A673 (cell line): ENCODE measurements around the gene KRT77. TPM values are rescaled to one million over a fixed set of nuclear protein-coding genes. Genes with fewer than 3 reads are reported as not detected.

Experiments used
- BruUV-seq: library from RNA; stranded (reverse); fragments of 400-500 nt; replicated peaks from 2 replicates; lab custom pipeline; 2021; lab: Mats Ljungman, UMichigan
- CTCF ChIA-PET: fragments of 300-600 bp; sonication (Branson Sonifier 250); formaldehyde crosslinking; loops from one replicate; lab custom pipeline; 2022; ENCODE audit warnings: antibody characterized with exemption; lab: Charles Lee
- POLR2A ChIA-PET: fragments of 300-600 bp; sonication (Branson Sonifier 250); formaldehyde crosslinking; loops from one replicate; lab custom pipeline; 2022; ENCODE audit warnings: antibody characterized with exemption; ENCODE audit not compliant: low non-redundant PET; lab: Charles Lee
- DNase-seq: peaks from one replicate; pipeline ENCODE4 v3.0.0-alpha.2; 2015; ENCODE audit warnings: low spot score
- H3K27ac ChIP-seq: fragments of 200-600 bp; sonication (generic); 2 replicates; pipeline ENCODE4 v1.5.1; 2016; ENCODE audit warnings: mixed run types, low read depth, mild to moderate bottlenecking, mixed read lengths, antibody characterized with exemption, low read length; ENCODE audit not compliant: poor library complexity, severe bottlenecking
- H3K27me3 ChIP-seq: fragments of 200-600 bp; sonication (generic); replicated peaks from 2 replicates; pipeline ENCODE4 v1.6.1; 2017; ENCODE audit warnings: mixed run types, low read depth, mild to moderate bottlenecking, mixed read lengths, antibody characterized with exemption, low read length; ENCODE audit not compliant: insufficient read depth, poor library complexity
- H3K36me3 ChIP-seq: fragments of 200-600 bp; sonication (generic); 2 replicates; pipeline ENCODE4 v1.6.1; 2016; ENCODE audit warnings: mixed run types, mild to moderate bottlenecking, mixed read lengths, antibody characterized with exemption, low read length; ENCODE audit not compliant: insufficient read depth, poor library complexity, severe bottlenecking
- H3K4me1 ChIP-seq: fragments of 200-600 bp; sonication (generic); 2 replicates; pipeline ENCODE4 v1.6.1; 2017; ENCODE audit warnings: mixed run types, mild to moderate bottlenecking, mixed read lengths, antibody characterized with exemption, low read length; ENCODE audit not compliant: insufficient read depth, poor library complexity, severe bottlenecking
- H3K4me3 ChIP-seq: fragments of 200-600 bp; sonication (generic); 2 replicates; pipeline ENCODE4 v1.5.1; 2016; ENCODE audit warnings: low read depth, mixed run types, mild to moderate bottlenecking, mixed read lengths, low read length; ENCODE audit not compliant: poor library complexity, severe bottlenecking
- H3K9me3 ChIP-seq: fragments of 200-600 bp; sonication (generic); 2 replicates; pipeline ENCODE4 v1.6.1; 2016; ENCODE audit warnings: mixed run types, low read depth, mild to moderate bottlenecking, mixed read lengths, antibody characterized with exemption, low read length; ENCODE audit not compliant: poor library complexity, severe bottlenecking
- EZH2 ChIP-seq: fragments of 200-600 bp; sonication (generic); IDR thresholded peaks from 2 replicates; pipeline ENCODE4 v1.6.1; 2017; ENCODE audit warnings: borderline replicate concordance, low read depth, mild to moderate bottlenecking, mixed read lengths, antibody characterized with exemption, low read length; ENCODE audit not compliant: poor library complexity, severe bottlenecking
- intact Hi-C: fragments of 100-400 bp; cut with micrococcal nuclease; formaldehyde crosslinking; loops from one replicate; pipeline ENCODE4 v1.10.0; 2022; ENCODE audit not compliant: unreplicated experiment
- total RNA-seq: library from RNA; stranded (reverse); gene quantifications from 2 replicates; pipeline ENCODE4 v1.2.3, GENCODE V29; 2021
- TF ChIP-seq, protein P1 (sequence below): fragments of 300-800, 200-600 bp; sonication (generic); conservative IDR thresholded peaks from 2 replicates; pipeline ENCODE4 v1.5.1; 2017; ENCODE audit warnings: low read depth, mild to moderate bottlenecking, antibody characterized with exemption, low read length, moderate library complexity, mixed read lengths

KRT77 gene
- total RNA-seq, 1 experiment from 2014 or later = not detected

DNA sequence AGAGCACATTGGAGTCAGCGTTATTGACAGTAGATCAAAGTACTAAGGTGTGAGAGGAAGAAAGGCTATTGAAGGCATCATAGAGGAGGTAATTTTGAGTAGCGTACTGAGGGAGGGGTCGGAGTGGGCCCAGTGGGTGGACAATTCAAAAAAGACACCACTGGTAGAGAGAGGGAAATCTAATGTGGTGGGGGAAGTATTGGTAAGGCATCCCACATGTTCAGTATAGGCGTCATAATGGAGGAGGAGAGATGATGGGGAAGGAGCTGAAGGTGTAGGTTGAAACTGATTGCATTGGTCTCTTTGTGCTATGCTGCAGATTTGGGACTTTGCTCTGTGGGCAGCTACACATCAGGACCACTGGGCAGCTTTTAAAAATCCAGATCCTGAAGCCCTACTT, 23.7 kb upstream of the KRT77 start:
- intact Hi-C loops = no loop called here
- POLR2A ChIA-PET = no interaction called here
- BruUV-seq = no TSS peak

DNA sequence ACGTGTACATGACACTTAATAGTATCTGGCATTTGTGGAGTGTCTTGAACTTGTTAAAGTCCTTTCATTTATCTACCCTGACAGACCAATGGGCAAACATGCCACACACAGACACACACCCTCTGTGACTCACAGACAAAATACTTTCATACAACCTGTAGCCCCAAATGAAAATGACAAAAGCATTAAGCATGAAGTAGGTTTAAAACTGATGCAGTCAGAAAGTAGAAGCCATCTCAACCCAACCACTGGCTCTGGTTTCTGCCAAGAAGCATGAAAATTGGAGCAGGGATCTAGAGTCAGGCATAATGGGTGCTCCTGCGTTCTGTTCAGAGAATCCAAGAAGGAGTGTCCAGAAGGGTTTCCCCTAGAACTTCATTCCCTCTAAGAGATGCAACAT, 23.1 kb upstream of the KRT77 start:
- POLR2A ChIA-PET = no interaction called here
- DNase-seq = no peak
- Histone ChIP-seq H3K27ac (no peak overlapping the region), H3K27me3 (peaks cover 20% of the 10 kb centered on the region), H3K4me3 (no peak overlapping the region), H3K36me3 (no peaks in the 10 kb centered on the region), H3K4me1 (no peaks in the 10 kb centered on the region), H3K9me3 (no peaks in the 10 kb centered on the region)
- no TSS peak for BruUV-seq
- TF ChIP-seq, protein P1, sequence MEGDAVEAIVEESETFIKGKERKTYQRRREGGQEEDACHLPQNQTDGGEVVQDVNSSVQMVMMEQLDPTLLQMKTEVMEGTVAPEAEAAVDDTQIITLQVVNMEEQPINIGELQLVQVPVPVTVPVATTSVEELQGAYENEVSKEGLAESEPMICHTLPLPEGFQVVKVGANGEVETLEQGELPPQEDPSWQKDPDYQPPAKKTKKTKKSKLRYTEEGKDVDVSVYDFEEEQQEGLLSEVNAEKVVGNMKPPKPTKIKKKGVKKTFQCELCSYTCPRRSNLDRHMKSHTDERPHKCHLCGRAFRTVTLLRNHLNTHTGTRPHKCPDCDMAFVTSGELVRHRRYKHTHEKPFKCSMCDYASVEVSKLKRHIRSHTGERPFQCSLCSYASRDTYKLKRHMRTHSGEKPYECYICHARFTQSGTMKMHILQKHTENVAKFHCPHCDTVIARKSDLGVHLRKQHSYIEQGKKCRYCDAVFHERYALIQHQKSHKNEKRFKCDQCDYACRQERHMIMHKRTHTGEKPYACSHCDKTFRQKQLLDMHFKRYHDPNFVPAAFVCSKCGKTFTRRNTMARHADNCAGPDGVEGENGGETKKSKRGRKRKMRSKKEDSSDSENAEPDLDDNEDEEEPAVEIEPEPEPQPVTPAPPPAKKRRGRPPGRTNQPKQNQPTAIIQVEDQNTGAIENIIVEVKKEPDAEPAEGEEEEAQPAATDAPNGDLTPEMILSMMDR = no peak
- TF ChIP-seq EZH2 = no peak
- CTCF ChIA-PET = no interaction called here
- intact Hi-C loops = no loop called here

More for the DNA sequence above, 23.7 kb upstream of the KRT77 start:
- TF ChIP-seq EZH2 = no peak
- TF ChIP-seq, protein P1 = no peak
- CTCF ChIA-PET = no interaction called here
- no peak for DNase-seq
- Histone ChIP-seq H3K4me3 (no peak overlapping the region), H3K9me3 (no peaks in the 10 kb centered on the region), H3K36me3 (no peaks in the 10 kb centered on the region), H3K27ac (no peak overlapping the region), H3K27me3 (peaks cover 21% of the 10 kb centered on the region), H3K4me1 (no peaks in the 10 kb centered on the region)

DNA sequence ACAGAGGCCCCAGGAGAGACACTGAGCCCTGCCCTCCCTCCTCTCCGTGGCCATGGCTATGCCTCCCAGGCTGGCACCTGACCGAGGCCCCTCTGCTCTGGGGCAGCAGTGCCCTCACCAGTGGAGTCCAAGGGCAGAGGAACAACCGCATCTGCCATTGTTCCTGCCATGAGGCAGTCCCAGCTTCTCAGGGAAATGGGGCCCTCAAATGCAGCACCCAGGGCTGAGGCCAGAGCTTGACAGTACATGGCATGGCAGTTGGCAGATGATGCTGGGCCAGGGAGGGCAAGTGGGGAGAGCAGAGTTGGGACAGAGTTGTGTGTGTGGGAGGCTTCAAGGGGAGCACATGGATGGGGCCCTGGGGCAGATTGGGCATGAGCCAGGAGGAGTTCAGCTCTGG, 21.1 kb upstream of the KRT77 start:
- Histone ChIP-seq H3K36me3 (no peaks in the 10 kb centered on the region), H3K4me3 (no peak overlapping the region), H3K9me3 (no peaks in the 10 kb centered on the region), H3K27me3 (peaks cover 5% of the 10 kb centered on the region), H3K27ac (no peak overlapping the region), H3K4me1 (no peaks in the 10 kb centered on the region)
- TF ChIP-seq, protein P1 = no peak
- no peak for TF ChIP-seq EZH2
- intact Hi-C loops = no loop called here
- BruUV-seq = no TSS peak
- ChIA-PET CTCF (no interaction called here), POLR2A (no interaction called here)
- no peak for DNase-seq
